NCI-H1105 treated with DMSO at 0.1 percent for 48 hours (cell line): ENCODE measurements around the gene FCMR.
A peak's percentile ranks its signal among the peaks of the same experiment; 100 is the strongest.

Source experiments
- DNase-seq: peaks from one replicate; lab custom pipeline; 2025; lab: John Stamatoyannopoulos, UW

Gene FCMR

GRCh38 chr1:206899717-206900116 lies 22.0 kb downstream of the FCMR start:
- DNase-seq, result no peak

DNA sequence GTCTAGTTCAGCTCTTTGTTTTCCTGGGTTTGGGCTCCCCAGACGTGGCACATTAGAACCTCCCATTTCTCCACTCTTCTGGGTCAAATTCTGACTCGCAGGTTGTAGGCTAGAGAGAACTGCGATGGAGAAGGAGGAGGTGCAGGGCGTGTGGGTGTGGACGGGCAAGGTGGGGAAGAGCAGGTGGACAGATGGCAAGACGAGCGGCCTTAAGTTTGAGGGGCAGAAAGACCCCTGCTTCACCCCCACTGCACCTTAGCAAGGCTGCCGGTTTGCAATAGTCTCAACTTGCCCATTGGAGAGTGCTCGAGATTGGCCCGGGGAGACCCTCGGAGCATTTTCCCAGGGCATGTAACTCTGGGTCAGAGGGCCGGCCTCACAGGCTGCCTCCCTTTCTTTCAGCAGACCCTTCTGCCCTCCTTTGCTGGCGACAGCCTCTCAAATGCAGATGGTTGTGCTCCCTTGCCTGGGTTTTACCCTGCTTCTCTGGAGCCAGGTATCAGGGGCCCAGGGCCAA lies 22.8 kb downstream of the FCMR start:
- DNase-seq, result no peak

- DNase-seq, result no peak
These were observed 23.4 kb downstream of the FCMR start for GRCh38 chr1:206898089-206898914.

DNA sequence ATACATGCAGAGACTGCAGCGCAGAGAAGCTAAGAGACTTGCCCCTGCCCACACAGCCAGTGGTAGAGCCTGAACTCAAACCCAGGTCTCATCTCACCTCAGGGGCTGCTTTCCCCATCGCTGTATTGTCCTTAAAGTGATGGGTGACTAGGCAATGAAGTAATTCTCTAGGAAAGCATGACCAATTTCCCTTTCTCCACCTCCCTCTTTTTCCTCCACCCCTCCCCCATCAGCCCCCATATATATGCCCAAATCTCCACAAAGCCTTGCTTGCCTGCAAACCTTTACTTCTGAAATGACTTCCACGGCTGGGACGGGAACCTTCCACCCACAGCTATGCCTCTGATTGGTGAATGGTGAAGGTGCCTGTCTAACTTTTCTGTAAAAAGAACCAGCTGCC lies 24.6 kb downstream of the FCMR start, which contains the start of gene IL24:
Gene IL24 (plus strand): TSS at position 269 of the 400 bp plus-strand sequence. CDS start 390 bp downstream, outside the sequence.
- DNase-seq, result no peak

- no peak for DNase-seq
These were observed 25.5 kb downstream of the FCMR start for GRCh38 chr1:206896261-206896660.

- peak; percentile 53 for DNase-seq
These were observed 25.9 kb downstream of the FCMR start for GRCh38 chr1:206895837-206896242.

- peak; percentile 70 for DNase-seq
These were observed 26.4 kb downstream of the FCMR start for GRCh38 chr1:206895325-206895724.

- no peak for DNase-seq
These were observed 28.4 kb downstream of the FCMR start for GRCh38 chr1:206893380-206893779.

DNA sequence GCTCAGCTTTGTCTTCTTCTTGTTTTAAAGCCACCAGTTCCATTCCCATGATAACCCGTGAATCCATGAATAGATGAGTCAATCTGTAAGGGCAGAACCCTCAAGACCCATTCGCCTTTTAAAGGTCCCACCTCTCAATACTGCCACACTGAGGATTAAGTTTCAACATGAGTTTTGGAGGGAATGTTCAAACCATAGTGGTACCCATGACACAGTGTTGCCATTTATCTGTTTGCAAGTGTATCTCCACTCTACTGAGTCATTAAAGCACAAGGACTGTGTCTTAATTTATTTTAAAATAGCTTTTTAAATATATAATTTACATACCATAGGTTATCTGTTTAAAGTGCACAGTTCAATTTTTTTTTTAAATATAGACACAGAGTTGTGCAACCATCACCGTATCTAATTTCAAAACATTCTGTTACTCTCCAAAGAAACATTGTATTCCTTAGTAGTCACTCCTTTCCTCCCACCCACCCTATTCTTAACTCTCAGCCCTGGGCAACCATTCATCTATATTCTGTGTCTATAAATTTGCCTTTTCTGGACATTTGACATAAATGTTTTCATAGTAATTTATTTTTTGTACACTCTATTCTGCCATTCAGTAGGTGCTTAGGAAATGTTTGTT lies 29.3 kb downstream of the FCMR start:
- no peak for DNase-seq

- no peak for DNase-seq
These were observed 30.3 kb downstream of the FCMR start for GRCh38 chr1:206891412-206891811.

DNA sequence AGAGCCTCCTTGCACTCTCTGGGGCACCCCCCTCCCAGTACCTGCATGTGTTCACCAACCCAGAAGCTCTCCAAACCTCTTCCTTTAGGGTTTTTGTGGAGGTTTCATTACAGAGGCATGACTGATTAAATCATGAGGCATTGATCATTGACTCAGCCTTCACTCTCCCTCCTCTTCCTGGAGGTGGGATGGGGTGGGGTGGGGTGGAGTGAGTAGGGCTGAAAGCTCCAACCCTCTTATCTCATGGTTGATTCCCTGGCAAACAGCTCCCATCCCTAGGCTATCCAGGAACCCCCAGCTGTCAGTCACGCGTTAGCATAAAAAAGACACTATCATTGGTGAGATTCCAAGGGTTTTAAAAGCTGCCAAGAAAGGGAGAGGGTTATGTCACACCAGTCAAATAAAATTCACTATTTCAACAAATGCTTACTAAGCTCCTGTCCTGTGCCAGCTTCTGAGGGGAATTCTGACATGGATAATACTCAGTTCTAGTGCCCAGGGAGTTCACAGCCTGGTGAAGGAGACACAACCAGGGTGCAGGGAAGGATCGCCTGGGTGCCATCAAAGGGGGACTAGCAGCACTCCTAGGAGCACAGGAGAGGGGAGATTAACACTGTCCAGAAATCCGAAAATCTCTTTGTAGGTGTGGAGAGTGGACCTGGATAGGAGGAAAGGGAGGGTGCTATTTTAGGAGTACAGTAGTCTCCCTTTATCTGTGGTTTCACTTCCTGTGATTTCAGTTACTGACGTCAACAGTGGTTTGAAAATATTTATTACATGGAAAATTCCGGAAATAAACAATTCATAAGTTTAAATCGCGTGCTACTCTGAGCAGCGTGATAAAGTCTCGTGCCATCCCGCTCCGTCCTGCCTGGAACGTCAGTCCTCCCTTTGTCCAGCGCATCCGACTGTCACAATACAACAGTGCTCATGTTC lies 31.3 kb downstream of the FCMR start:
- DNase-seq, result no peak

- no peak for DNase-seq
These were observed 34.0 kb downstream of the FCMR start for GRCh38 chr1:206887701-206888100.

DNA sequence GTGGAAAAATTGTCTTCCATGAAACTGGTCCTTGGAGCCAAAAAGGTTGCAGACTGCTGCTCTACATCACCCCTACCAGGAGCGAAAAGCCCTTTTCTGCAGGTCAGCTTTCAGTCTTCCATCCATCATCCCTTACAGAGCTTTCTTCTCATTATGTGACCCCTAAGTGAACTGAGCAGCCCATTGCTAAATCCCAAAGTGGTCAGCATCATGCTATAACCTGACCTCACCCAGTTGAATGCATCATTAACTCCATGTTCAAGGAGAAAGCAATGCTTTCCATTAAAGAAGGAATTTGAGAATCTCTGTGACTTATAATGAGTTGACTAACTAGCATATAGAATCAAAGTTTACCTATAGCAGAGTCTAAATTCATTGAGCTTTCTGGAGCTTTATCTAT lies 34.9 kb downstream of the FCMR start:
- no peak for DNase-seq

GRCh38 chr1:206885341-206886060 lies 36.2 kb downstream of the FCMR start:
- DNase-seq, result no peak

GRCh38 chr1:206883876-206884275 lies 37.9 kb downstream of the FCMR start:
- no peak for DNase-seq

- no peak for DNase-seq
These were observed 38.6 kb downstream of the FCMR start for GRCh38 chr1:206883160-206883559.

GRCh38 chr1:206882555-206882954 lies 39.2 kb downstream of the FCMR start:
- no peak for DNase-seq

GRCh38 chr1:206880314-206880713 lies 41.4 kb downstream of the FCMR start:
- DNase-seq, result no peak

DNA sequence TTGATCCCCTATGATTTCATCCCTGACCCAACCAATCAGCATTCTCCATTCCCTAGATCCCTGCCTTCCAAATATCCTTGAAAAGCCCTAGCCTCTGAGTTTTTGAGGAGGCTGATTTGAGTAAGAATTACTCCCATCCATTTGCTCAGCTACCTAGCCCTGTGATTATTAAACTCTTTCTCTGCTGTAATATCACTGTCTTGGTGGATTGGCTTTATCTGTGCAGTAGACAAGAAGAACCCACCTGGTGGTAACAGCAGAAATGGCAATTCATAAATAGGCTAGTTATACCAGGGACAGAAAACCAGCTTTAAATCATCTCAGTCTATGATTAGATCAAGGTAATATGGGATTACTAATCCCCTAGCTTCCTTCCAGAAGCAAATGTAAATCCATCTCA lies 43.3 kb downstream of the FCMR start:
- DNase-seq, result no peak

- no peak for DNase-seq
These were observed 45.9 kb downstream of the FCMR start for GRCh38 chr1:206875752-206876377.

DNA sequence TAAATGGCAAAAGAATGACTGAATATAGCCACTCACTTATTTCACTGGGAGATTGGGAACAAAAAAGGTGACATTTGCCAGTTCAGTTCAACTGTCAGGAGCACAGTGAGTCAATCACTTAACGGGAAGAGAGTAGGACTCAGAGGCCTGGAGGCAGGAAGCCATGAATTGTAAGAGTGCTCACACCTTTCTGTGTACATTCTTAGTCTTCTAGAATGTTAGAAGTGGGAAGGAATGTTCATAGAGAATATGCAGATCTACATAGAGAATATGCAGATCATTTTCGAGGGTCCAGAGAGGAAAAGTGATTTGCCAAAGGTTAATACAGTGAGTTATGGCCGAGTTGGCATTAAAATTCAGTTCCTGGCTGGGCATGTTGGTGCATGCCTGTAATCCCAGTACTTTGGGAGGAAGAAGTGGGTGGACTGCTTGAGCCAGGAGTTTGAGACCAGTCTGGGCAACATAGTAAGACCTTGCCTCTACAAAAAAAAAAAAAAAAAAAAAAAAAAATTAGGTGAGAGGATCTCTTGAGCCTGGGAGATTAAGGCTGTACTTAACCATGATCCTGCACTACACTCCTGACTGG lies 48.0 kb downstream of the FCMR start:
- DNase-seq, result no peak
